KOPT-K1 (cell line): ENCODE data around the gene RAB1B.
"Not testable (repeated sequence)": the region's sequence is repeated elsewhere in the genome, so short reads cannot be mapped to it uniquely, and the experiment has no call there.

Source experiments
- H3K27ac ChIP-seq: fragments of 200-600 bp; sonication (generic); 2 replicates; pipeline ENCODE4 v1.5.1; 2016; ENCODE audit warnings: antibody characterized with exemption, mild to moderate bottlenecking, low read depth, low read length; ENCODE audit not compliant: poor library complexity, severe bottlenecking
- H3K36me3 ChIP-seq: fragments of 200-600 bp; sonication (generic); 2 replicates; pipeline ENCODE4 v1.5.1; 2017; ENCODE audit warnings: antibody characterized with exemption, mild to moderate bottlenecking, low read length, moderate library complexity; ENCODE audit not compliant: insufficient read depth
- H3K9me3 ChIP-seq: fragments of 200-600 bp; sonication (generic); 2 replicates; pipeline ENCODE4 v1.5.1; 2017; ENCODE audit warnings: antibody characterized with exemption, low read length, mild to moderate bottlenecking; ENCODE audit not compliant: insufficient read depth, poor library complexity, severe bottlenecking

The RAB1B gene

GRCh38 chr11:66268952-66269905 is 790 bp downstream of the RAB1B start:
- no peaks in the 10 kb centered on the region for H3K9me3 ChIP-seq
- H3K27ac ChIP-seq: peak overlapping the region; percentile 83
- peaks cover 72% of the 10 kb centered on the region for H3K36me3 ChIP-seq

- Histone ChIP-seq H3K9me3 (no peaks in the 10 kb centered on the region), H3K27ac (no peak overlapping the region), H3K36me3 (peaks cover 70% of the 10 kb centered on the region)
These were observed 3.4 kb downstream of the RAB1B start for GRCh38 chr11:66271816-66272215.

- H3K9me3 ChIP-seq: no peaks in the 10 kb centered on the region
- peaks cover 66% of the 10 kb centered on the region for H3K36me3 ChIP-seq
- no peak overlapping the region for H3K27ac ChIP-seq
These were observed 4.2 kb downstream of the RAB1B start for GRCh38 chr11:66272596-66272995.

GRCh38 chr11:66274219-66274618 is 5.8 kb downstream of the RAB1B start:
- H3K27ac ChIP-seq: no peak overlapping the region
- peaks cover 66% of the 10 kb centered on the region for H3K36me3 ChIP-seq
- no peaks in the 10 kb centered on the region for H3K9me3 ChIP-seq

- no peak overlapping the region for H3K27ac ChIP-seq
- H3K36me3 ChIP-seq: peaks cover 59% of the 10 kb centered on the region
- H3K9me3 ChIP-seq: no peaks in the 10 kb centered on the region
These were observed 7.0 kb downstream of the RAB1B start for GRCh38 chr11:66275396-66275795.

- peaks cover 53% of the 10 kb centered on the region for H3K36me3 ChIP-seq
- no peaks in the 10 kb centered on the region for H3K9me3 ChIP-seq
- H3K27ac ChIP-seq: no peak overlapping the region
These were observed 7.7 kb downstream of the RAB1B start for GRCh38 chr11:66275984-66276612.

- H3K27ac ChIP-seq, H3K9me3 ChIP-seq: not testable (repeated sequence)
- peaks cover 50% of the 10 kb centered on the region for H3K36me3 ChIP-seq
These were observed 8.2 kb downstream of the RAB1B start for GRCh38 chr11:66276619-66277018.

GRCh38 chr11:66277064-66277463 is 8.6 kb downstream of the RAB1B start:
- H3K9me3 ChIP-seq, H3K27ac ChIP-seq: not testable (repeated sequence)
- H3K36me3 ChIP-seq: peaks cover 45% of the 10 kb centered on the region

- Histone ChIP-seq H3K36me3 (peaks cover 39% of the 10 kb centered on the region), H3K27ac (no peak within 1 kb of the TSS), H3K9me3 (no peaks in the 10 kb centered on the region)
These were observed 9.3 kb downstream of the RAB1B start, which contains the start of gene CNIH2 for GRCh38 chr11:66277471-66278362. Gene CNIH2, plus strand, starts transcription at chr11:66278175. Its CDS starts 282 bp downstream, at chr11:66278457.

GRCh38 chr11:66278363-66279091 is 10.1 kb downstream of the RAB1B start:
- no peak overlapping the region for H3K27ac ChIP-seq
- peaks cover 31% of the 10 kb centered on the region for H3K36me3 ChIP-seq
- no peaks in the 10 kb centered on the region for H3K9me3 ChIP-seq

GRCh38 chr11:66279092-66279734 is 10.8 kb downstream of the RAB1B start:
- Histone ChIP-seq H3K9me3 (no peaks in the 10 kb centered on the region), H3K27ac (no peak overlapping the region), H3K36me3 (peaks cover 25% of the 10 kb centered on the region)

- Histone ChIP-seq H3K36me3 (peaks cover 24% of the 10 kb centered on the region; the same call in 1 of the 2 replicates), H3K27ac (no peak overlapping the region), H3K9me3 (no peaks in the 10 kb centered on the region)
These were observed 12.0 kb downstream of the RAB1B start for GRCh38 chr11:66280428-66280827.

GRCh38 chr11:66281001-66281400 is 12.6 kb downstream of the RAB1B start:
- Histone ChIP-seq H3K36me3 (peaks cover 19% of the 10 kb centered on the region; the same call in 1 of the 2 replicates), H3K9me3 (no peaks in the 10 kb centered on the region), H3K27ac (no peak overlapping the region)
